Loucy (cell line): ENCODE results near the gene F11R.

Experiments
- H2AFZ ChIP-seq: fragments of 200-600 bp; sonication (generic); 2 replicates; pipeline ENCODE4 v1.6.0; 2016; ENCODE audit warnings: antibody characterized with exemption, mild to moderate bottlenecking, low read length, moderate library complexity
- H3F3A ChIP-seq: fragments of 200-600 bp; 2 replicates; pipeline ENCODE4 v1.6.0; 2016; ENCODE audit warnings: antibody characterized with exemption, low read depth, mild to moderate bottlenecking
- H3K27me3 ChIP-seq: fragments of 200-600 bp; sonication (generic); 2 replicates; pipeline ENCODE4 v1.6.1; 2014; ENCODE audit warnings: low read length, mild to moderate bottlenecking; ENCODE audit not compliant: insufficient read depth, poor library complexity, severe bottlenecking
- H3K36me3 ChIP-seq: fragments of 200-600 bp; sonication (generic); 2 replicates; pipeline ENCODE4 v1.6.1; 2016; ENCODE audit warnings: low read length; ENCODE audit not compliant: insufficient read depth
- H3K4me1 ChIP-seq: fragments of 200-600 bp; sonication (generic); 2 replicates; pipeline ENCODE4 v1.5.1; 2014; ENCODE audit warnings: low read length, mild to moderate bottlenecking; ENCODE audit not compliant: insufficient read depth, poor library complexity, severe bottlenecking
- H3K4me2 ChIP-seq: fragments of 200-600 bp; sonication (generic); 2 replicates; pipeline ENCODE4 v1.6.0; 2014; ENCODE audit warnings: antibody characterized with exemption, low read length, low read depth, mild to moderate bottlenecking; ENCODE audit not compliant: poor library complexity, severe bottlenecking
- H3K4me3 ChIP-seq: fragments of 200-600 bp; sonication (generic); 2 replicates; pipeline ENCODE4 v1.5.1; 2014; ENCODE audit warnings: low read length, mild to moderate bottlenecking, mixed read lengths; ENCODE audit not compliant: poor library complexity, severe bottlenecking
- H3K79me2 ChIP-seq: fragments of 200-600 bp; sonication (generic); 2 replicates; pipeline ENCODE4 v1.6.1; 2014; ENCODE audit warnings: low read length; ENCODE audit not compliant: insufficient read depth
- H3K9ac ChIP-seq: fragments of 200-600 bp; sonication (generic); 2 replicates; pipeline ENCODE4 v1.6.0; 2014; ENCODE audit warnings: mild to moderate bottlenecking, low read depth, low read length, moderate library complexity; ENCODE audit not compliant: poor library complexity, severe bottlenecking
- H3K9me2 ChIP-seq: fragments of 200-600 bp; sonication (generic); replicated peaks from 2 replicates; pipeline ENCODE4 v1.6.1; 2016; ENCODE audit warnings: low read depth, low read length, mixed read lengths
- H3K9me3 ChIP-seq: fragments of 200-600 bp; sonication (generic); 2 replicates; pipeline ENCODE4 v1.6.1; 2014; ENCODE audit warnings: mild to moderate bottlenecking, antibody characterized with exemption, low read length, low read depth; ENCODE audit not compliant: insufficient read depth
- H4K20me1 ChIP-seq: fragments of 200-600 bp; sonication (generic); 2 replicates; pipeline ENCODE4 v1.6.0; 2014; ENCODE audit warnings: antibody characterized with exemption, low read length, mild to moderate bottlenecking; ENCODE audit not compliant: insufficient read depth, poor library complexity, severe bottlenecking
- EZH2phosphoT487 ChIP-seq: fragments of 200-600 bp; IDR thresholded peaks from 2 replicates; pipeline ENCODE4 v1.6.1; 2018; ENCODE audit warnings: antibody characterized with exemption, mild to moderate bottlenecking, moderate library complexity, borderline replicate concordance
- TF ChIP-seq, protein P1 (sequence below): fragments of 200-600 bp; sonication (generic); conservative IDR thresholded peaks from 2 replicates; pipeline ENCODE4 v1.5.1; 2014; ENCODE audit warnings: mild to moderate bottlenecking, antibody characterized with exemption, low read length

The F11R gene

DNA sequence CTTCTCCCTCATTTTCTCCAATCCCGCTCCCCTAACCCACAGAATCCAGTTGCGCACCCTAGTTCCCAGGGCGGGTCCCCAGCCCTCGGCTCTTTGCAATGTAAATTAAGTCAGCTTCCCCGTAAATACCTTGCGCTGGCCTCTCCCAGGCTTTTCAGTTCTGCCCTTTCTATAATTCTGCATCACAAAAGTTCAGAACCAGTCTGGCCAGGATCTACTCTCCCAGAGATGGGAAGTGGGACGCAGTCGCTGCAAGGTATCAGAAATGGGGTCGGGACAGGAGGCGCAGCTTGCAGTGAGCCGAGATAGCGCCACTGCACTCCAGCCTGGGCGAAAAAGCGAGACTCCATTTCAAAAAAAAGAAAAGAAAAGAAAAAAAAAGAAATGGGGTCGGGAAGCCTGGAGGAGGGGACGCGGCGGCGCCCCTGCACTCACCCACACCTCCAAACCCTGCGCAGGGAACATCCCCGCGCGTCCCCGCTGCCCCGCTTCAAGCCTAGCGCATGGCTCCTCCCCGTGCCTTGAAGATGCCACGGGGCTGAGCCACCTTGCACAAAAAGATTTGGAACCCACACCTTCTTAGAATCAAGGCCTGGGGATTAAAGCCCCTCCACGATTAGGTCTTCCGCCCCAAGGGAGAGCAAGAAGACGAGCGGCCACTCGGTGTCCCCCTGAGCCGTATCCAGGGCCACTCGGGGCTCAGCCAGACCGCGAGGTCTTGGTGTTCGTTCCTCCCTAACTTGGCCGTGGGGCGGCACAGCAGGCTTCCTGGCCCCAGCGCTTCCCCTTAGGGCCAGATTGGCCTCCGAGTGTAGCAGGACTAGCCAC lies 39.2 kb downstream of the F11R start:
- H3K4me1 ChIP-seq = no peaks in the 10 kb centered on the region
- no peaks in the 10 kb centered on the region for H4K20me1 ChIP-seq
- no peak overlapping the region for H3K4me3 ChIP-seq
- H3K9me3 ChIP-seq = no peaks in the 10 kb centered on the region
- no peak overlapping the region for H2AFZ ChIP-seq
- H3K27me3 ChIP-seq = no peaks in the 10 kb centered on the region
- no peaks in the 10 kb centered on the region for H3F3A ChIP-seq
- TF ChIP-seq, protein P1, sequence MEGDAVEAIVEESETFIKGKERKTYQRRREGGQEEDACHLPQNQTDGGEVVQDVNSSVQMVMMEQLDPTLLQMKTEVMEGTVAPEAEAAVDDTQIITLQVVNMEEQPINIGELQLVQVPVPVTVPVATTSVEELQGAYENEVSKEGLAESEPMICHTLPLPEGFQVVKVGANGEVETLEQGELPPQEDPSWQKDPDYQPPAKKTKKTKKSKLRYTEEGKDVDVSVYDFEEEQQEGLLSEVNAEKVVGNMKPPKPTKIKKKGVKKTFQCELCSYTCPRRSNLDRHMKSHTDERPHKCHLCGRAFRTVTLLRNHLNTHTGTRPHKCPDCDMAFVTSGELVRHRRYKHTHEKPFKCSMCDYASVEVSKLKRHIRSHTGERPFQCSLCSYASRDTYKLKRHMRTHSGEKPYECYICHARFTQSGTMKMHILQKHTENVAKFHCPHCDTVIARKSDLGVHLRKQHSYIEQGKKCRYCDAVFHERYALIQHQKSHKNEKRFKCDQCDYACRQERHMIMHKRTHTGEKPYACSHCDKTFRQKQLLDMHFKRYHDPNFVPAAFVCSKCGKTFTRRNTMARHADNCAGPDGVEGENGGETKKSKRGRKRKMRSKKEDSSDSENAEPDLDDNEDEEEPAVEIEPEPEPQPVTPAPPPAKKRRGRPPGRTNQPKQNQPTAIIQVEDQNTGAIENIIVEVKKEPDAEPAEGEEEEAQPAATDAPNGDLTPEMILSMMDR = no peak
- no peak for TF ChIP-seq EZH2phosphoT487
- no peaks in the 10 kb centered on the region for H3K9me2 ChIP-seq
- no peak overlapping the region for H3K9ac ChIP-seq
- no peaks in the 10 kb centered on the region for H3K36me3 ChIP-seq
- no peaks in the 10 kb centered on the region for H3K79me2 ChIP-seq
- no peak overlapping the region for H3K4me2 ChIP-seq

DNA sequence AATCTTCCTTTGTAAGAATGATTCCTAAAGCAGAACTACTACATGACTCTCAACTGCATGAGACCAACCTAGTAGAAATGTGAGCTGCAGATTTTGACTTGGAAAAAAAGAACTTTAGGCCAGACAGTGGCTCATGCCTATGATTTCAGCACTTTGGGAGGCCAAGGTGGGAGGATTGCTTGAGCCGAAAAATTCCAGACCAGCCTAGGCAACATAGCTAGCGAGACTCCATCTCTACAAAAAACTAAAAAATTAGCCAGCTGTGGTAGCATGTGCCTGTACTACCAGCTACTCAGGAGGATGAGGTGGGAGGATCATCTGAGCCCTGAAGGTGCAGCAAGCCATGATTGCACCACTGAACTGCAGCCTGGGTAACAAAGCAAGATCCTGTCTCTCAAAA lies 41.7 kb downstream of the F11R start:
- Histone ChIP-seq H4K20me1 (no peaks in the 10 kb centered on the region), H3K4me3 (no peak overlapping the region), H3K79me2 (no peaks in the 10 kb centered on the region), H3K27me3 (no peaks in the 10 kb centered on the region), H3F3A (no peaks in the 10 kb centered on the region), H3K9me3 (no peaks in the 10 kb centered on the region), H3K9ac (no peak overlapping the region), H3K36me3 (no peaks in the 10 kb centered on the region), H3K9me2 (no peaks in the 10 kb centered on the region), H3K4me1 (no peaks in the 10 kb centered on the region), H2AFZ (no peak overlapping the region), H3K4me2 (no peak overlapping the region)
- no peak for TF ChIP-seq EZH2phosphoT487
- TF ChIP-seq, protein P1 = no peak

DNA sequence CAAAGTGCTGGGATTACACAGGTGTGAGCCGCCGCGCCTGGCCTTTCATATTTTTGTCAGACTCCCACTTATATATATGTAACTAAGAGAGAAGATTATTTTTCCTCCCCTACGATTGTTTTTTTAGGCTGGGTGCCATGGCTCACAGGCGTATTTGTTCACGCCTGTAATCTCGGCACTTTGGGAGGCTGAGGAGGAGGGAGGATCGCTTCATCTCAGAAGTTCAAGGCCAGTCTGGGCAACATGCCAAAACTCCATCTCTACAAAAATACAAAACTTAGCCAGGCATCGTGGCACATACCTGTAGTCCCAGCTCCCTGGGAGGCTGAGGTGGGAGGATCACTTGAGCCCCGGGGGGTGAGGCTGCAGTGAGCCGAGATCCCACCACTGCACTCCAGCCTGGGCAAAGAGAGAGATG lies 42.4 kb downstream of the F11R start:
- Histone ChIP-seq H3K4me1 (no peaks in the 10 kb centered on the region), H3K9me2 (no peaks in the 10 kb centered on the region), H4K20me1 (no peaks in the 10 kb centered on the region), H2AFZ (no peak overlapping the region), H3K9ac (no peak overlapping the region), H3K79me2 (no peaks in the 10 kb centered on the region), H3K4me2 (no peak overlapping the region), H3K9me3 (no peaks in the 10 kb centered on the region), H3F3A (no peaks in the 10 kb centered on the region), H3K4me3 (no peak overlapping the region), H3K36me3 (no peaks in the 10 kb centered on the region), H3K27me3 (no peaks in the 10 kb centered on the region)
- TF ChIP-seq, protein P1 = no peak
